Measurements from ENCODE around the gene ASB4. TPM values are rescaled to one million over a fixed set of nuclear protein-coding genes. Genes with fewer than 3 reads are reported as not detected.

ASB4 gene
- total RNA-seq, 1 experiment from 2014 or later: not detected

DNA sequence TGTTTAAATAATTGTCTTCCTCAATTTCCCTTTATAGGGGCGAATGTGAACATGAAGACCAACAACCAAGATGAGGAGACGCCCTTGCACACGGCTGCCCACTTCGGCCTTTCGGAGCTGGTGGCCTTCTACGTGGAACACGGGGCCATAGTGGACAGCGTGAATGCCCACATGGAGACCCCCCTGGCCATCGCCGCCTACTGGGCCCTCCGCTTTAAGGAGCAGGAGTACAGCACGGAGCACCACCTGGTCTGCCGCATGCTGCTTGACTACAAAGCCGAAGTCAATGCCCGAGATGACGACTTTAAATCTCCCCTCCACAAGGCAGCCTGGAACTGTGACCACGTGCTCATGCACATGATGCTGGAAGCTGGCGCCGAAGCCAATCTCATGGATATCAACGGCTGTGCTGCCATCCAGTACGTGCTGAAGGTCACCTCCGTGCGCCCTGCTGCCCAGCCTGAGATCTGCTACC lies 42.1 kb downstream of the ASB4 start:
- peaks cover 8% of the 10 kb centered on the region for H3K27me3 ChIP-seq (replicated peaks; ENCODE audit: insufficient read depth, low read depth, low read length, poor library complexity)
- no peak overlapping the region for H3K27ac ChIP-seq (ENCODE audit: low read depth, low read length, poor library complexity, severe bottlenecking)
- no peak for TF ChIP-seq EZH2 (IDR thresholded peaks at IDR 0.05; ENCODE audit: borderline replicate concordance, low read depth, low read length, poor library complexity, severe bottlenecking)
- TF ChIP-seq, protein P1, sequence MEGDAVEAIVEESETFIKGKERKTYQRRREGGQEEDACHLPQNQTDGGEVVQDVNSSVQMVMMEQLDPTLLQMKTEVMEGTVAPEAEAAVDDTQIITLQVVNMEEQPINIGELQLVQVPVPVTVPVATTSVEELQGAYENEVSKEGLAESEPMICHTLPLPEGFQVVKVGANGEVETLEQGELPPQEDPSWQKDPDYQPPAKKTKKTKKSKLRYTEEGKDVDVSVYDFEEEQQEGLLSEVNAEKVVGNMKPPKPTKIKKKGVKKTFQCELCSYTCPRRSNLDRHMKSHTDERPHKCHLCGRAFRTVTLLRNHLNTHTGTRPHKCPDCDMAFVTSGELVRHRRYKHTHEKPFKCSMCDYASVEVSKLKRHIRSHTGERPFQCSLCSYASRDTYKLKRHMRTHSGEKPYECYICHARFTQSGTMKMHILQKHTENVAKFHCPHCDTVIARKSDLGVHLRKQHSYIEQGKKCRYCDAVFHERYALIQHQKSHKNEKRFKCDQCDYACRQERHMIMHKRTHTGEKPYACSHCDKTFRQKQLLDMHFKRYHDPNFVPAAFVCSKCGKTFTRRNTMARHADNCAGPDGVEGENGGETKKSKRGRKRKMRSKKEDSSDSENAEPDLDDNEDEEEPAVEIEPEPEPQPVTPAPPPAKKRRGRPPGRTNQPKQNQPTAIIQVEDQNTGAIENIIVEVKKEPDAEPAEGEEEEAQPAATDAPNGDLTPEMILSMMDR (conservative IDR thresholded peaks at IDR 0.05; ENCODE audit: low read depth, low read length): no peak
- no peaks in the 10 kb centered on the region for H3K9me3 ChIP-seq (ENCODE audit: low read depth, low read length, poor library complexity, severe bottlenecking)
- H3K4me3 ChIP-seq (ENCODE audit: low read depth, low read length, poor library complexity, severe bottlenecking): no peak overlapping the region
- intact Hi-C loops (cut with micrococcal nuclease; ENCODE audit: unreplicated experiment): loop anchor here (1.0 to 10.0 kb wide), 2 partner anchors 159 to 347 kb away; no protein-coding TSS in a partner anchor
- no peaks in the 10 kb centered on the region for H3K4me1 ChIP-seq (ENCODE audit: insufficient read depth, low read length, poor library complexity, severe bottlenecking)
- ChIA-PET POLR2A (ENCODE audit: low non-redundant PET) (no interaction called here), CTCF (interaction anchor here (1.0 to 2.1 kb wide), 4 partner anchors 156 to 163 kb away, joined by 3 to 11 read pairs (median 10); no protein-coding TSS in a partner anchor)
- no TSS peak for BruUV-seq (replicated peaks)
- no peaks in the 10 kb centered on the region for H3K36me3 ChIP-seq (ENCODE audit: insufficient read depth, low read length, poor library complexity, severe bottlenecking)
- no peak for DNase-seq (ENCODE audit: low spot score)

DNA sequence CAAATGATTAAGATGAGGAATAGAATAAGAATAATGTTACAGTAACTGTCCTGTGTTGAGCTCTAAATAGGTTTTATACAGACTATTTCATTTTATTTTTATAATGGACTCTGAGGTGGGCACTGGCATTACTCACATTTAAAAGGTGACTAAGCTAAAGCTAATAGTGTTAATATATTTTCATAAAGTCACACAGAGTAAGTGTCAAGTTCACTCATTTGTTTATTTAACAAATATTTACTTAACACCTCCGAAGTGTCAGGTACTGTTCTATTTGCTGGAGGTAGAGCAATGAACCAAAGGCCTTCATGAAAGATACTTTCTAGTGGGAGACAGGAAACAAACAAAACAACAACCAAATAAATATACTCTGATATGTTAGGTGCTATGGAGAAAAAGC lies 44.0 kb downstream of the ASB4 start:
- H3K4me1 ChIP-seq (ENCODE audit: insufficient read depth, low read length, poor library complexity, severe bottlenecking): no peaks in the 10 kb centered on the region
- POLR2A ChIA-PET (ENCODE audit: low non-redundant PET): no interaction called here
- no peaks in the 10 kb centered on the region for H3K27me3 ChIP-seq (replicated peaks; ENCODE audit: insufficient read depth, low read depth, low read length, poor library complexity)
- CTCF ChIA-PET: interaction anchor here (1.8 to 2.1 kb wide), 3 partner anchors 156 to 161 kb away, joined by 9 to 11 read pairs (median 10); no protein-coding TSS in a partner anchor
- intact Hi-C loops (cut with micrococcal nuclease; ENCODE audit: unreplicated experiment): loop anchor here (10.0 kb wide), 1 partner anchor 345 kb away; no protein-coding TSS in a partner anchor
- TF ChIP-seq, protein P1 (conservative IDR thresholded peaks at IDR 0.05; ENCODE audit: low read depth, low read length): no peak
- no peak for TF ChIP-seq EZH2 (IDR thresholded peaks at IDR 0.05; ENCODE audit: borderline replicate concordance, low read depth, low read length, poor library complexity, severe bottlenecking)
- H3K4me3 ChIP-seq (ENCODE audit: low read depth, low read length, poor library complexity, severe bottlenecking): no peak overlapping the region
- H3K27ac ChIP-seq (ENCODE audit: low read depth, low read length, poor library complexity, severe bottlenecking): no peak overlapping the region
- no TSS peak for BruUV-seq (replicated peaks)
- H3K9me3 ChIP-seq (ENCODE audit: low read depth, low read length, poor library complexity, severe bottlenecking): no peaks in the 10 kb centered on the region
- H3K36me3 ChIP-seq (ENCODE audit: insufficient read depth, low read length, poor library complexity, severe bottlenecking): no peaks in the 10 kb centered on the region
- DNase-seq (ENCODE audit: low spot score): no peak

DNA sequence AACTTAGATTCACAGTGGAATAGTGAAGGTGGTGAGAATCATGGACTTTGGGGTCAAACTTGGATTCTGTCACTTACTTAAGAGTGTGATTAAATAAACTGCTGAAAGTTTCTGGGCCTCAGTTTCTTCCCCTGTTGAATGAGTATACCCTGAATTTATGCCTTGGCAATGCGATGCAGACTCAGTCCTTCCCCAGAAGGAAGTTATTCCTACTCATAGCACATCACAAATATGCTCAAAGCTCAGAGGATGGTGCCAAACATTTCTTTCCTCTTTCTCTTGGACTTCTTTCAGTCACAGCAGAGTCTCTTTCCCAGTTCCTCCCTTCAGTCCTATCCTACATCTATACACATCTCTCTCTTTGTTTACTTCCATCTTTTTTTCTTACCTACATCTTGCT lies 45.1 kb downstream of the ASB4 start:
- Histone ChIP-seq H3K27ac (ENCODE audit: low read depth, low read length, poor library complexity, severe bottlenecking) (no peak overlapping the region), H3K4me1 (ENCODE audit: insufficient read depth, low read length, poor library complexity, severe bottlenecking) (no peaks in the 10 kb centered on the region), H3K27me3 (replicated peaks; ENCODE audit: insufficient read depth, low read depth, low read length, poor library complexity) (peaks cover 10% of the 10 kb centered on the region), H3K36me3 (ENCODE audit: insufficient read depth, low read length, poor library complexity, severe bottlenecking) (no peaks in the 10 kb centered on the region), H3K9me3 (ENCODE audit: low read depth, low read length, poor library complexity, severe bottlenecking) (no peaks in the 10 kb centered on the region), H3K4me3 (ENCODE audit: low read depth, low read length, poor library complexity, severe bottlenecking) (no peak overlapping the region)
- no peak for DNase-seq (ENCODE audit: low spot score)
- ChIA-PET POLR2A (ENCODE audit: low non-redundant PET) (no interaction called here), CTCF (interaction anchor here (0.7 kb wide), 1 partner anchor 159 kb away, joined by 4 read pairs; no protein-coding TSS in a partner anchor)
- BruUV-seq (replicated peaks): no TSS peak
- intact Hi-C loops (cut with micrococcal nuclease; ENCODE audit: unreplicated experiment): no loop called here
- no peak for TF ChIP-seq EZH2 (IDR thresholded peaks at IDR 0.05; ENCODE audit: borderline replicate concordance, low read depth, low read length, poor library complexity, severe bottlenecking)
- TF ChIP-seq, protein P1 (conservative IDR thresholded peaks at IDR 0.05; ENCODE audit: low read depth, low read length): no peak

All from A673 (cell line).